Choroid plexus epithelial cell (primary cell): ENCODE measurements around the gene GPC1.

Experiments
- DNase-seq: peaks from one replicate; pipeline ENCODE4 v3.0.0-alpha.2; 2010; ENCODE audit warnings: low read depth
- H3K4me3 ChIP-seq: 2 replicates; pipeline ENCODE4 v1.5.1; 2011; ENCODE audit warnings: low read depth, mild to moderate bottlenecking, control low read depth, low read length, moderate library complexity
- CTCF ChIP-seq: conservative IDR thresholded peaks from 2 replicates; pipeline ENCODE4 v1.5.1; 2011; ENCODE audit warnings: low read depth, mild to moderate bottlenecking, control low read depth, inconsistent platforms, low read length, moderate library complexity

GPC1 gene

GRCh38 chr2:240441993-240442411 lies 6.5 kb downstream of the GPC1 start:
- H3K4me3 ChIP-seq = no peak overlapping the region
- no peak for TF ChIP-seq CTCF
- no peak for DNase-seq

- H3K4me3 ChIP-seq = no peak overlapping the region
- no peak for TF ChIP-seq CTCF
- no peak for DNase-seq
Measured at GRCh38 chr2:240442891-240443715, 7.6 kb downstream of the GPC1 start.

GRCh38 chr2:240443891-240444301 lies 8.4 kb downstream of the GPC1 start:
- no peak for DNase-seq
- no peak for TF ChIP-seq CTCF
- H3K4me3 ChIP-seq = no peak overlapping the region

GRCh38 chr2:240444464-240444863 lies 9.0 kb downstream of the GPC1 start:
- no peak for TF ChIP-seq CTCF
- DNase-seq = no peak
- no peak overlapping the region for H3K4me3 ChIP-seq

- no peak overlapping the region for H3K4me3 ChIP-seq
- no peak for DNase-seq
- no peak for TF ChIP-seq CTCF
Measured at GRCh38 chr2:240445961-240446663, 10.6 kb downstream of the GPC1 start.

- no peak for DNase-seq
- no peak for TF ChIP-seq CTCF
- H3K4me3 ChIP-seq = no peak overlapping the region
Measured at GRCh38 chr2:240446664-240447175, 11.3 kb downstream of the GPC1 start.
